CD4-positive, alpha-beta T cell (primary cell): ENCODE data around the gene SNRPD2. TPM values are rescaled to one million over a fixed set of nuclear protein-coding genes. Genes with fewer than 3 reads are reported as not detected.

ENCODE experiments used
- ATAC-seq: fragments of 200-7000 bp; cut with Tn5 transposase; one replicate; pipeline ENCODE4 v1.10.0; 2022; ENCODE audit warnings: mild to moderate bottlenecking; ENCODE audit not compliant: poor library complexity
- CTCF ChIA-PET: fragments of 350-600 bp; sonication (Branson Sonifier 250); formaldehyde crosslinking; loops from one replicate; lab custom pipeline; 2021; ENCODE audit warnings: antibody characterized with exemption, inconsistent platforms; lab: Charles Lee
- POLR2A ChIA-PET: fragments of 350-600 bp; sonication (Branson Sonifier 250); formaldehyde crosslinking; loops from one replicate; lab custom pipeline; 2021; ENCODE audit warnings: antibody characterized with exemption, inconsistent platforms; lab: Charles Lee
- DNase-seq, 14 experiments: peaks; one replicate each; pipeline ENCODE4 v3.0.0-alpha.2; 2013 to 2020; ENCODE audit warnings: mixed read lengths in 2 of 14
- H3K27ac ChIP-seq, 2 donors: one replicate each; pipeline versions ENCODE4 v1.5.1 to v1.7.0; 2013; ENCODE audit warnings: low read length in 2 of 2, low read depth in 1 of 2, mild to moderate bottlenecking in 1 of 2
- H3K27me3 ChIP-seq, 2 experiments: 1 replicate in 1 of 2; 2 replicates in 1 of 2; pipeline versions ENCODE4 v1.6.1 to v1.7.0; 2013; ENCODE audit warnings: low read length in 2 of 2, control low read depth in 1 of 2, mild to moderate bottlenecking in 1 of 2, moderate library complexity in 1 of 2; ENCODE audit not compliant: insufficient read depth in 2 of 2, control insufficient read depth in 1 of 2
- H3K36me3 ChIP-seq: one replicate; pipeline ENCODE4 v1.6.1; 2013; ENCODE audit warnings: low read length, control low read depth; ENCODE audit not compliant: insufficient read depth
- H3K4me1 ChIP-seq: one replicate; pipeline ENCODE4 v1.6.1; 2013; ENCODE audit warnings: low read length, control low read depth; ENCODE audit not compliant: insufficient read depth
- H3K4me3 ChIP-seq: one replicate; pipeline ENCODE4 v1.5.1; 2013; ENCODE audit warnings: mild to moderate bottlenecking, low read length, moderate library complexity
- H3K9me3 ChIP-seq, 2 experiments: 1 replicate in 1 of 2; 2 replicates in 1 of 2; pipeline versions ENCODE4 v1.6.1 to v1.7.0; 2013; ENCODE audit warnings: low read length in 2 of 2, mild to moderate bottlenecking in 2 of 2, control low read depth in 1 of 2, moderate library complexity in 1 of 2; ENCODE audit not compliant: control insufficient read depth in 1 of 2, insufficient read depth in 1 of 2
- H3K27ac Mint-ChIP-seq: one replicate; pipeline ENCODE4 v1.8.0; 2020; ENCODE audit warnings: mixed read lengths
- H3K27me3 Mint-ChIP-seq: one replicate; pipeline ENCODE4 v1.8.0; 2021; ENCODE audit warnings: mixed read lengths
- H3K36me3 Mint-ChIP-seq: one replicate; pipeline ENCODE4 v1.8.0; 2021; ENCODE audit warnings: low read depth, mixed read lengths
- H3K4me1 Mint-ChIP-seq: one replicate; pipeline ENCODE4 v1.8.0; 2021; ENCODE audit warnings: low read depth, mixed read lengths
- H3K4me3 Mint-ChIP-seq: one replicate; pipeline ENCODE4 v1.8.0; 2020; ENCODE audit warnings: mild to moderate bottlenecking, mixed read lengths
- H3K9me3 Mint-ChIP-seq: one replicate; pipeline ENCODE4 v1.8.0; 2020; ENCODE audit warnings: mixed read lengths
- intact Hi-C, 2 experiments: fragments of 100-400 bp; cut with DNase I in 1 of 2; cut with micrococcal nuclease in 1 of 2; formaldehyde crosslinking; loops; one replicate each; pipeline versions ENCODE4 v1.15.1 to v1.9.0; 2023 to 2025; cut with DNase I, micrococcal nuclease
- total RNA-seq, 174 experiments: library from RNA in 2 of 174; stranded (reverse) in 2 of 174; gene quantifications; one replicate each; pipeline ENCODE4 v1.2.3 and lab custom pipeline; 2021 to 2026
- TF ChIP-seq, protein P1 (sequence below): fragments of 200-600 bp; IDR thresholded peaks from one replicate; pipeline ENCODE4 v1.8.0; 2022; ENCODE audit warnings: antibody characterized with exemption, mild to moderate bottlenecking

Gene SNRPD2
- total RNA-seq, 2 experiments from 2014 or later = 367 to 369 TPM

DNA sequence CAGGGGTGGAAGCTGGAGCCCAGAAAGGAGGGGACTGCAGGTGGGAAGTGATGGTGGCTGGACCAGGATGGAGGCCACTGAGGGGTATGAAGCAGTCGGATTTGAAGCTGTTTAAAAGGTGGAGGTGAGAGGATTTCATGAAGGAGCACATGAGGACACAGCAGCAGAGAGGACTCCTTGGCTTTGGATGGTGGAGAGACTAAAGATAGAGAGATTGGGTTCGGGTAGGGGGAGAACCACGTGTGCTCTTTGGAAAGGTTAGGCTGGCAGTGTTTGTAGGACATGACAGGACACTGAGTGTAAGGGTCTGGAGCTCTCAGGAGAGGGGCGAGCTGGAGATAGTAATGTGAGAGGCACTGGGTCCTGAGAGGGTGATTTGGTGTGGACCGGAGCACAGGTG is 8.8 kb downstream of the SNRPD2 start:
- POLR2A ChIA-PET = interaction anchor here (2.2 kb wide), 1 partner anchor 9 kb away, joined by 17 read pairs; the partner anchor contains the start of genes QPCTL and SNRPD2

DNA sequence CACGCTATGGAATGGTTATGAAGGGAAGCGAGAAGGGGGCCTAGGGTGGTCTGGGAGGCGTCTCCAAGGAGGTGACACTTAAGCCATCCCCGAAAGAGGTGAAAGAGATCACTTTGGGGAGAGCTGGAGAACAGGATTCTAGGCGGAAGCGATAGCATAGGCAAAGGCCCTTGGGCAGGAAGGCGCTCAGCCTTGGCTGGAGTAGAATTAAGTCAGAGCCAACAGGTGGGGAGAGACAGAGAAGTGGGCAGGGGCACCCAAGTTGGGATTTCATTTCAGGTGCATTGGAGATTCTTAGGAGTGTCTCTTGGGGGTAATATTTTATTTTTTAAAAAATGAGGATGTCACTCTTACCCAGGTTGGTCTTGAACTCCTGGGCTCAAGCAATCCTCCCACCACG is 9.6 kb downstream of the SNRPD2 start:
- Histone ChIP-seq H3K27me3 (no peaks in the 10 kb centered on the region), H3K9me3 (no peaks in the 10 kb centered on the region), H3K4me3 (no peak overlapping the region), H3K36me3 (peaks cover 34% of the 10 kb centered on the region), H3K27ac (no peak overlapping the region), H3K4me1 (peaks cover 24% of the 10 kb centered on the region)
- H3K27ac Mint-ChIP-seq = no peak overlapping the region
- H3K4me1 Mint-ChIP-seq = peaks cover 16% of the 10 kb centered on the region
- TF ChIP-seq, protein P1, sequence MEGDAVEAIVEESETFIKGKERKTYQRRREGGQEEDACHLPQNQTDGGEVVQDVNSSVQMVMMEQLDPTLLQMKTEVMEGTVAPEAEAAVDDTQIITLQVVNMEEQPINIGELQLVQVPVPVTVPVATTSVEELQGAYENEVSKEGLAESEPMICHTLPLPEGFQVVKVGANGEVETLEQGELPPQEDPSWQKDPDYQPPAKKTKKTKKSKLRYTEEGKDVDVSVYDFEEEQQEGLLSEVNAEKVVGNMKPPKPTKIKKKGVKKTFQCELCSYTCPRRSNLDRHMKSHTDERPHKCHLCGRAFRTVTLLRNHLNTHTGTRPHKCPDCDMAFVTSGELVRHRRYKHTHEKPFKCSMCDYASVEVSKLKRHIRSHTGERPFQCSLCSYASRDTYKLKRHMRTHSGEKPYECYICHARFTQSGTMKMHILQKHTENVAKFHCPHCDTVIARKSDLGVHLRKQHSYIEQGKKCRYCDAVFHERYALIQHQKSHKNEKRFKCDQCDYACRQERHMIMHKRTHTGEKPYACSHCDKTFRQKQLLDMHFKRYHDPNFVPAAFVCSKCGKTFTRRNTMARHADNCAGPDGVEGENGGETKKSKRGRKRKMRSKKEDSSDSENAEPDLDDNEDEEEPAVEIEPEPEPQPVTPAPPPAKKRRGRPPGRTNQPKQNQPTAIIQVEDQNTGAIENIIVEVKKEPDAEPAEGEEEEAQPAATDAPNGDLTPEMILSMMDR = no peak
- no peaks in the 10 kb centered on the region for H3K27me3 Mint-ChIP-seq
- H3K36me3 Mint-ChIP-seq = peaks cover 33% of the 10 kb centered on the region
- no peak for DNase-seq
- H3K9me3 Mint-ChIP-seq = no peaks in the 10 kb centered on the region
- ChIA-PET CTCF (interaction anchor here (0.6 to 6.0 kb wide), 6 partner anchors 8 to 39 kb away, joined by 3 to 35 read pairs (median 4); partner anchors contain the start of genes QPCTL and SNRPD2), POLR2A (interaction anchor here (0.5 to 2.2 kb wide), 4 partner anchors 9 to 220 kb away, joined by 3 to 17 read pairs (median 4); partner anchors contain the start of genes FBXO46, MYPOP, QPCTL and SNRPD2)
- intact Hi-C loops = loop anchor here in 1 of 2 experiments (5.0 kb wide), 1 partner anchor 160 kb away; no protein-coding TSS in a partner anchor
- H3K4me3 Mint-ChIP-seq = no peak overlapping the region
- ATAC-seq = no peak

More for the DNA sequence above, 8.8 kb downstream of the SNRPD2 start:
- DNase-seq (no peak), ATAC-seq (no peak)
- no peaks in the 10 kb centered on the region for H3K27me3 ChIP-seq
- Mint-ChIP-seq H3K36me3 (peaks cover 40% of the 10 kb centered on the region), H3K27ac (no peak overlapping the region), H3K27me3 (no peaks in the 10 kb centered on the region), H3K4me3 (no peak overlapping the region), H3K4me1 (peaks cover 9% of the 10 kb centered on the region), H3K9me3 (no peaks in the 10 kb centered on the region)
- CTCF ChIA-PET = interaction anchor here (1.2 to 6.0 kb wide), 2 partner anchors 10 to 40 kb away, joined by 5 to 35 read pairs; partner anchors contain the start of gene QPCTL
- TF ChIP-seq, protein P1 = no peak
- H3K4me3 ChIP-seq = no peak overlapping the region
- no peak overlapping the region for H3K27ac ChIP-seq
- intact Hi-C loops = loop anchor here in 1 of 2 experiments (5.0 kb wide), 1 partner anchor 161 kb away; no protein-coding TSS in a partner anchor
- peaks cover 16% of the 10 kb centered on the region for H3K4me1 ChIP-seq
- H3K9me3 ChIP-seq = no peaks in the 10 kb centered on the region
- H3K36me3 ChIP-seq = peaks cover 42% of the 10 kb centered on the region

DNA sequence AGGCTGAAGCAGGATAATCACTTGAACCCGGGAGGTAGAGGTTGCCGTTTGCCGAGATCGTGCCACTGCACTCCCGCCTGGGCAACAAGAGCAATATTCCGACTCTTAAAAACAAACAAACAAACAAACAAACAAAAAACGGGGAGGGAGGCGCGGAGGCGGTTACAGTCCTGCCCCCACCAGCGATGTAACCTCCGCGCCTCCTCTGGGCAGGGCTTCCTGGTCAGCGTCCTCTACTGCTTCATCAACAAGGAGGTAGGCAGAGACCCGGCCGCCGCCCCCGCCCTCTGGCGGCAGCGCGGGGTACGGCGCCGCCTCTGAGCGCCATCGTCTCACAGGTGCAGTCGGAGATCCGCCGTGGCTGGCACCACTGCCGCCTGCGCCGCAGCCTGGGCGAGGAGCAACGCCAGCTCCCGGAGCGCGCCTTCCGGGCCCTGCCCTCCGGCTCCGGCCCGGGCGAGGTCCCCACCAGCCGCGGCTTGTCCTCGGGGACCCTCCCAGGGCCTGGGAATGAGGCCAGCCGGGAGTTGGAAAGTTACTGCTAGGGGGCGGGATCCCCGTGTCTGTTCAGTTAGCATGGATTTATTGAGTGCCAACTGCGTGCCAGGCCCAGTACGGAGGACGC is 10.2 kb downstream of the SNRPD2 start:
- ChIA-PET CTCF (interaction anchor here (0.6 to 6.0 kb wide), 7 partner anchors 9 to 242 kb away, joined by 3 to 35 read pairs (median 5); partner anchors contain the start of genes QPCTL and SNRPD2), POLR2A (interaction anchor here (0.9 to 2.2 kb wide), 4 partner anchors 9 to 221 kb away, joined by 3 to 17 read pairs (median 4); partner anchors contain the start of genes MYPOP, QPCTL and SNRPD2)
- H3K27ac ChIP-seq = no peak overlapping the region
- no peaks in the 10 kb centered on the region for H3K9me3 ChIP-seq
- Mint-ChIP-seq H3K27ac (no peak overlapping the region), H3K9me3 (no peaks in the 10 kb centered on the region), H3K4me1 (peaks cover 21% of the 10 kb centered on the region), H3K4me3 (peak overlapping the region; percentile 82), H3K36me3 (peaks cover 27% of the 10 kb centered on the region), H3K27me3 (no peaks in the 10 kb centered on the region)
- peak overlapping the region; percentile 47 for H3K4me3 ChIP-seq
- no peaks in the 10 kb centered on the region for H3K27me3 ChIP-seq
- intact Hi-C loops = loop anchor here in 1 of 2 experiments (5.0 kb wide), 1 partner anchor 159 kb away; no protein-coding TSS in a partner anchor
- ATAC-seq (peak; percentile 77), DNase-seq (peak; percentile 69 to 92 (median 84))
- TF ChIP-seq, protein P1 = peak; percentile 97
- peaks cover 29% of the 10 kb centered on the region for H3K36me3 ChIP-seq
- H3K4me1 ChIP-seq = peaks cover 29% of the 10 kb centered on the region
